Measurements from ENCODE around the gene XYLT2. TPM values are rescaled to one million over a fixed set of nuclear protein-coding genes. Genes with fewer than 3 reads are reported as not detected.

XYLT2 gene
- total and polyA plus RNA-seq, 2 donors (not counting 3 experiments of a cell fraction or from before 2014, with no cell fraction given): 19.1 to 26.6 TPM

GRCh38 chr17:50347894-50348291, 2.0 kb downstream of the XYLT2 start:
- POLR2A ChIA-PET: no interaction called here
- Histone ChIP-seq H4K20me1 (replicated peaks; ENCODE audit: control insufficient read depth, extremely low read depth, insufficient read depth, low read length) (no peaks in the 10 kb centered on the region), H3K27ac (ENCODE audit: insufficient read depth, low read depth, low read length) (no peak overlapping the region), H2AFZ (ENCODE audit: low read depth, low read length) (no peak overlapping the region), H3K9me3 (replicated peaks; ENCODE audit: control insufficient read depth, insufficient read depth, low read length) (no peaks in the 10 kb centered on the region), H3K9me1 (replicated peaks; ENCODE audit: control insufficient read depth, extremely low read depth, insufficient read depth, low read length) (no peaks in the 10 kb centered on the region), H3K4me2 (ENCODE audit: insufficient read depth, low read length) (no peak overlapping the region), H3K4me1 (ENCODE audit: control insufficient read depth, extremely low read depth, insufficient read depth, low read length) (peaks cover 28% of the 10 kb centered on the region), H3K36me3 (ENCODE audit: control insufficient read depth in 2 of 2, extremely low read depth in 1 of 2, insufficient read depth in 2 of 2, low read length in 2 of 2) (no peaks in the 10 kb centered on the region), H3K27me3 (ENCODE audit: control insufficient read depth in 2 of 2, insufficient read depth in 2 of 2, low read length in 2 of 2) (peaks cover 0 to 5% of the 10 kb centered on the region in 2 experiments), H3K4me3 (replicated peaks in 1 of 3; ENCODE audit: insufficient read depth in 1 of 3, low read depth in 1 of 3, low read length in 3 of 3) (no peak overlapping the region), H3K79me2 (ENCODE audit: control insufficient read depth, insufficient read depth, low read length) (peaks cover 14% of the 10 kb centered on the region), H3K9ac (replicated peaks; ENCODE audit: extremely low read depth, insufficient read depth, low read length) (no peak overlapping the region)
- no peak for TF ChIP-seq MYC (IDR thresholded peaks at IDR 0.05; ENCODE audit: low read depth, low read length)
- no peak for TF ChIP-seq JUN (IDR thresholded peaks at IDR 0.05; ENCODE audit: borderline replicate concordance, insufficient read depth, insufficient read length, low read depth)
- no peak for TF ChIP-seq MAX (IDR thresholded peaks at IDR 0.05; ENCODE audit: insufficient read depth, insufficient read length)
- no peak for TF ChIP-seq FOS (IDR thresholded peaks at IDR 0.05; ENCODE audit: borderline replicate concordance, insufficient read depth, low read length)
- no peak for TF ChIP-seq CTCF (IDR thresholded peaks at IDR 0.05; ENCODE audit: extremely low read depth in 1 of 2, insufficient read depth in 1 of 2, low read depth in 1 of 2, low read length in 2 of 2)
- no peak for TF ChIP-seq EZH2 (IDR thresholded peaks at IDR 0.05; ENCODE audit: borderline replicate concordance, low read depth, low read length, severe bottlenecking)
- no peak for TF ChIP-seq POLR2A (IDR thresholded peaks at IDR 0.05; ENCODE audit: low read depth, low read length)
- FAIRE-seq (no peak), DNase-seq (ENCODE audit: low read depth, low spot score) (no peak)
- BruUV-seq (replicated peaks): no TSS peak
- dilution Hi-C loops (cut with MboI; ENCODE audit: extremely low pct_ligation_motif_present, low sequenced_read_pairs) (no loop called here), intact Hi-C loops (cut with micrococcal nuclease) (no loop called here)
- CTCF ChIA-PET: interaction anchor here (1.3 to 4.9 kb wide), 2 partner anchors 11 to 14 kb away, joined by 5 to 24 read pairs; no protein-coding TSS in a partner anchor
